ENCODE measurements around the gene CAPS. TPM values are rescaled to one million over a fixed set of nuclear protein-coding genes. Genes with fewer than 3 reads are reported as not detected.

CAPS gene
- total RNA-seq, 4 donors from 2014 or later: 67.5 to 95.0 (median 77.4) TPM

DNA sequence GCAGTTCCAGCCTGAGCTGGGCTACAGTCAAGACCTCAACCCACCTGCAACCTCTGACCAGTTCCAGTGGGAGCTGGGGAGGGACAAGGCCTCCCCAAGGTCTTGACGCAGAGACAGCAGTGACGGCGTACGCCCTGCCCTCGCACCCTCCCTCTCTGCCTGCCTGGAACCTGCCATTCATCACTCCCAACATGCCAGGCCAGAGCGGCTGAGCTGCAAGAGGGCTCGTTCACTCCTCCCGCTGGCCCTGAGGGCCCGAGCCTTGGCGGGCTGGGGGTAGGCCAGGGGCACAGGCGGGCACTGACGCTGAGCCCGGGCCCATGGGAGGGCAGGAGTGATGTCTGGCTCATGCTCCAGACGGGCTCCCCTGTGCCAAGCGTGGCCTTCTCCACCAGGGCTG lies 18.6 kb upstream of the CAPS start:
- H3K4me3 ChIP-seq: no peak overlapping the region
- no peak overlapping the region for H3K27ac ChIP-seq
- H3K4me1 ChIP-seq: peaks cover 0 to 12% (median 2%) of the 10 kb centered on the region in 4 donors
- no peaks in the 10 kb centered on the region for H3K9me3 ChIP-seq
- DNase-seq (ENCODE audit: low spot score in 2 of 2): no peak
- TF ChIP-seq EP300 (IDR thresholded peaks at IDR 0.05) (no peak), POLR2A (IDR thresholded peaks at IDR 0.05) (no peak), CTCF (IDR thresholded peaks at IDR 0.05) (no peak)
- H3K27me3 ChIP-seq: peaks cover 0 to 20% of the 10 kb centered on the region in 2 donors
- 84 to 91% methylated on average over 6 to 14 of the region's 15 CpGs for WGBS, 2 donors
- peaks cover 0 to 51% (median 2%) of the 10 kb centered on the region in 3 donors for H3K36me3 ChIP-seq

DNA sequence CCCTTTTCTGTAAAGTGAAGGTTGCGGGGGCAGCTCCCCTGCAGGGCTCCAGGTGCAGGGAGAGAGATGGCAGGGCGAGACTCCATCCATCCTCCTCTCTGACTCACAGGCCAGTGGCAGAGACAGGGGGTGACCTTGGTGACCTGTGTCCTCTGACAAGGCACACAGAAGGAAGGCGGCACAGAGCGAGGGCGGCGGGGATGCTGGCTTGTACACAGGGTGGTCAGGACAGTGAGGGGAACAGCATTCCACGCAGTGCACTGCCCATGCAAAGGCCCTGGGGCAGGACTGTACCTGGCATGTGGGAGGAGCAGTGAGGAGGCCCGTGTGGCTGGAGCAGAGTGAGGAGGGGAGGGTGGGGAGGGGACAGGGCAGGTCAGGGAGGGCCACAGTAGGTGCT lies 18.2 kb upstream of the CAPS start:
- no peak overlapping the region for H3K4me3 ChIP-seq
- H3K27ac ChIP-seq: no peak overlapping the region
- TF ChIP-seq EP300 (IDR thresholded peaks at IDR 0.05) (no peak), CTCF (IDR thresholded peaks at IDR 0.05) (no peak), POLR2A (IDR thresholded peaks at IDR 0.05) (no peak)
- H3K27me3 ChIP-seq: peaks cover 0 to 15% of the 10 kb centered on the region in 2 donors
- no peaks in the 10 kb centered on the region for H3K9me3 ChIP-seq
- peaks cover 0 to 55% (median 2%) of the 10 kb centered on the region in 3 donors for H3K36me3 ChIP-seq
- H3K4me1 ChIP-seq: peaks cover 0 to 13% (median 2%) of the 10 kb centered on the region in 4 donors
- no peak for DNase-seq (ENCODE audit: low spot score in 2 of 2)
- WGBS, 2 donors: 87 to 93% methylated on average over 8 of the region's 8 CpGs

DNA sequence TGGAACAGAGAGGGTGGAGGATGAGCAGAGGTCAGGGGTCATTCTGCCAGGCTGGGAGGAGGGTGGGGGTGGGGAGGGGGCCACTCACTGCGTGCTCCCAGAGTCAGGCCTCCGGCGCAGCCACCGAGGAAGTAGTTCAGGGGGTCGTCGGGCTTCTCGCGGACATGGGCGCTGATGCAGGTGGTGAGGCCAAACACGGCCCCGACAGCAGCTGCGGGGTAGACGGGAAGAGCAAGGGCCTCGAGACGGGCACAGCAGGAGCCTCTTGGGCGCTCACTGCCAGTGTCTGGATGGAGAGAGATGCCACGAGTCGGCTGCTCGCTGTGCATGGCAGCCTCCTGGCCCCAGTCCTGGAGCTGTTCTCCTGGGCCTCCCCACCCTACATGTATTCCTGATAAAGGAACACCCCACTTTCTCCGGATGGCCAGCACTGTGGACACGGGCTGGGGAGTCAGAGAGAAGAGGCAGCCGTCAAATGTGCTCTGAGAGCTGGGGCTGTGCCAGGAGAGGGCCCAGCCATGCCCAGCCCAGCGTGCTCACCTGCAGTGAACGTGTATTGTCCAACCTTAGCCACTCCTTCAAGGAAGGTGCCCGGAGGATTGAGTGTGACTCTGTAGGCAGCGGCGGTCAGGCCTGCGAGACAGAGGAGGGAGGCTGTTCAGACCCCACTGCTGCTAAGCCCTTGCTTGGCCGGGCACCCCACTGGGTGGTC lies 17.5 kb upstream of the CAPS start:
- Histone ChIP-seq H3K27ac (no peak overlapping the region), H3K4me1 (peaks cover 0 to 19% (median 2%) of the 10 kb centered on the region in 4 donors), H3K4me3 (no peak overlapping the region), H3K9me3 (no peaks in the 10 kb centered on the region), H3K27me3 (peaks cover 0 to 9% of the 10 kb centered on the region in 2 donors), H3K36me3 (peaks cover 0 to 62% (median 2%) of the 10 kb centered on the region in 3 donors)
- TF ChIP-seq POLR2A (IDR thresholded peaks at IDR 0.05) (no peak), CTCF (IDR thresholded peaks at IDR 0.05) (no peak), EP300 (IDR thresholded peaks at IDR 0.05) (no peak)
- DNase-seq (ENCODE audit: low spot score in 2 of 2): no peak
- WGBS, 2 donors: 86% methylated on average over 28 to 29 of the region's 29 CpGs

DNA sequence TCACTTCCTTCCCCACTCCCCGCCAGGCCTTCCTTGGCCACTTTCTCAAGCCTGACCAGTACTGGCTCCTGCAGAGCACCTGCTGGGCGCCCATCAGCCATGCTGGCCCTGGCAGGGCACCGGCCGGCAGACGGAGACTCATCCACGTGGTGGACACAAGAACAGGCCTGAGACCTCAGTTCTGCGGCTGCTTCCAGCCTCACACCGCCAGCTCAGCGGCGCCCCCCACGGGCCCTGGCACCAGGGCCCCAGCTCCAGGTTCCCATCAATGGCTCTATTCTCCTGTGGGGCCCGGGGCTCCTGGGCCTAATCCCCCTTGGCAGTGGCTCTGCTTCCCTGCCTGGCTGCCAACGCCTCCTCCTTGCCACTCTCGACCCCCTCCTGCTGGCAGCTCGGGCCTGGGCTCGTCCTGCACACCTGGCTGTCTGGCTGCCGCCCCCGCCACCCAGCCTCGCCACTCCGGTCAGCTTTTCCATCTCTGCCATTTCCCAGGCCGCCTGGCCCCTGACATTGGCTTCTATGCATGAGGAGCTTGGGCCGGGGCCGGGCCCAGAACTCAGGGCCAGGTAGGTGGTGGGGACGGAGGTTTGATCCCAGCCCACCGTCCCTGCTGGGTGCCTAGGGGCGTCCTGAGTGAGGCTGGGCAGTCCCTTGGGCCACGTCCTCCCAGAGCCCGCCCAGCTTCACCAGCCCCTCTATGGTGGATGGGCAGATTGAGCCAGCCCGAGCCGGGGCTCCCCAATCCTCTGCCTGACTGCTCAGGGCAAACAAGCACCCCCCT lies 16.7 kb upstream of the CAPS start:
- WGBS, 2 donors: 83 to 89% methylated on average over 24 to 30 of the region's 30 CpGs

More for the DNA sequence above, 16.7 kb upstream of the CAPS start:
- Histone ChIP-seq H3K27me3 (no peaks in the 10 kb centered on the region), H3K36me3 (peaks cover 0 to 70% (median 2%) of the 10 kb centered on the region in 3 donors), H3K9me3 (no peaks in the 10 kb centered on the region), H3K4me1 (peaks cover 0 to 19% (median 3%) of the 10 kb centered on the region in 4 donors), H3K4me3 (no peak overlapping the region), H3K27ac (no peak overlapping the region)
- DNase-seq (ENCODE audit: low spot score in 2 of 2): no peak
- no peak for TF ChIP-seq CTCF (IDR thresholded peaks at IDR 0.05)
- no peak for TF ChIP-seq EP300 (IDR thresholded peaks at IDR 0.05)
- no peak for TF ChIP-seq POLR2A (IDR thresholded peaks at IDR 0.05)

Measured in tibial nerve (tissue), 4 donors.